Measurements from ENCODE around the gene SLC16A10.
"Not testable (repeated sequence)": the region's sequence is repeated elsewhere in the genome, so short reads cannot be mapped to it uniquely, and the experiment has no call there.

The SLC16A10 gene

GRCh38 chr6:111134236-111134869 lies 47.0 kb downstream of the SLC16A10 start:
- DNase-seq (ENCODE audit: low read depth): not testable (repeated sequence)

- not testable (repeated sequence) for DNase-seq (ENCODE audit: low read depth)
These were observed 50.3 kb downstream of the SLC16A10 start for GRCh38 chr6:111137489-111138093.

- no peak for DNase-seq (ENCODE audit: low read depth)
These were observed 60.1 kb downstream of the SLC16A10 start for GRCh38 chr6:111147440-111147839.

- no peak for DNase-seq (ENCODE audit: low read depth)
These were observed 60.8 kb downstream of the SLC16A10 start for GRCh38 chr6:111148110-111148509.

GRCh38 chr6:111150577-111150976 lies 63.3 kb downstream of the SLC16A10 start:
- DNase-seq (ENCODE audit: low read depth): no peak

GRCh38 chr6:111154981-111155380 lies 67.7 kb downstream of the SLC16A10 start:
- no peak for DNase-seq (ENCODE audit: low read depth)

GRCh38 chr6:111157412-111157811 lies 70.1 kb downstream of the SLC16A10 start:
- no peak for DNase-seq (ENCODE audit: low read depth)

GRCh38 chr6:111159633-111160032 lies 72.3 kb downstream of the SLC16A10 start:
- DNase-seq (ENCODE audit: low read depth): no peak

GRCh38 chr6:111161650-111162049 lies 74.3 kb downstream of the SLC16A10 start:
- no peak for DNase-seq (ENCODE audit: low read depth)

GRCh38 chr6:111162504-111162903 lies 75.2 kb downstream of the SLC16A10 start:
- DNase-seq (ENCODE audit: low read depth): no peak

GRCh38 chr6:111171577-111172400 lies 84.5 kb downstream of the SLC16A10 start:
- no peak for DNase-seq (ENCODE audit: low read depth)

- DNase-seq (ENCODE audit: low read depth): no peak
These were observed 85.3 kb downstream of the SLC16A10 start for GRCh38 chr6:111172563-111172962.

- DNase-seq (ENCODE audit: low read depth): no peak
These were observed 86.0 kb downstream of the SLC16A10 start for GRCh38 chr6:111173341-111173740.

- DNase-seq (ENCODE audit: low read depth): no peak
These were observed 86.6 kb downstream of the SLC16A10 start for GRCh38 chr6:111173946-111174345.

GRCh38 chr6:111175109-111175508 lies 87.8 kb downstream of the SLC16A10 start:
- DNase-seq (ENCODE audit: low read depth): no peak

GRCh38 chr6:111176038-111176759 lies 88.9 kb downstream of the SLC16A10 start:
- no peak for DNase-seq (ENCODE audit: low read depth)

- DNase-seq (ENCODE audit: low read depth): no peak
These were observed 89.4 kb downstream of the SLC16A10 start for GRCh38 chr6:111176760-111177099.

- no peak for DNase-seq (ENCODE audit: low read depth)
These were observed 89.8 kb downstream of the SLC16A10 start for GRCh38 chr6:111177131-111177530.

- no peak for DNase-seq (ENCODE audit: low read depth)
These were observed 96.6 kb downstream of the SLC16A10 start for GRCh38 chr6:111183702-111184517.

GRCh38 chr6:111184827-111185532 lies 97.7 kb downstream of the SLC16A10 start:
- no peak for DNase-seq (ENCODE audit: low read depth)

GRCh38 chr6:111185954-111186353 lies 98.7 kb downstream of the SLC16A10 start:
- DNase-seq (ENCODE audit: low read depth): no peak

Data from stimulated activated CD8-positive, alpha-beta memory T cell treated with anti-CD3 and anti-CD28 coated beads, Interleukin-7, amount 100 ng/mL, for 24 hours (primary cell).